Trophoblast cell (in vitro differentiated cells and primary cell): Measurements from ENCODE around the gene WDR27.

Experiments
- DNase-seq, 2 donors: peaks; one replicate each; pipeline ENCODE4 v3.0.0-alpha.2; 2016
- H2AFZ ChIP-seq: 2 replicates; pipeline ENCODE4 v1.6.1; 2013; ENCODE audit warnings: low read length, moderate library complexity, mild to moderate bottlenecking; ENCODE audit not compliant: insufficient read depth, poor library complexity
- H2AK5ac ChIP-seq: 2 replicates; pipeline ENCODE4 v1.6.1; 2013; ENCODE audit warnings: mild to moderate bottlenecking, low read length
- H2BK120ac ChIP-seq: 2 replicates; pipeline ENCODE4 v1.6.1; 2013; ENCODE audit warnings: low read length, mild to moderate bottlenecking, moderate library complexity; ENCODE audit not compliant: insufficient read depth, poor library complexity
- H2BK12ac ChIP-seq: 2 replicates; pipeline ENCODE4 v1.6.1; 2013; ENCODE audit warnings: mild to moderate bottlenecking, low read length, moderate library complexity
- H2BK5ac ChIP-seq: 2 replicates; pipeline ENCODE4 v1.6.1; 2013; ENCODE audit warnings: low read length, low read depth, moderate library complexity, mild to moderate bottlenecking; ENCODE audit not compliant: poor library complexity
- H3K14ac ChIP-seq: 2 replicates; pipeline ENCODE4 v1.6.1; 2013; ENCODE audit warnings: mild to moderate bottlenecking, low read length
- H3K18ac ChIP-seq: 2 replicates; pipeline ENCODE4 v1.6.1; 2013; ENCODE audit warnings: mild to moderate bottlenecking, low read length
- H3K23ac ChIP-seq: 2 replicates; pipeline ENCODE4 v1.6.1; 2013; ENCODE audit warnings: low read length
- H3K27ac ChIP-seq: 2 replicates; pipeline ENCODE4 v1.5.1; 2013; ENCODE audit warnings: low read depth, mild to moderate bottlenecking, inconsistent platforms, low read length, moderate library complexity
- H3K27me3 ChIP-seq: 2 replicates; pipeline ENCODE4 v1.6.1; 2013; ENCODE audit warnings: inconsistent platforms, mild to moderate bottlenecking, low read length, moderate library complexity; ENCODE audit not compliant: insufficient read depth
- H3K36me3 ChIP-seq, 2 experiments: 1 replicate in 1 of 2; 2 replicates in 1 of 2; pipeline ENCODE4 v1.6.1; 2013; ENCODE audit warnings: low read length in 2 of 2, mild to moderate bottlenecking in 2 of 2, moderate library complexity in 1 of 2; ENCODE audit not compliant: insufficient read depth in 2 of 2, control insufficient read depth in 1 of 2
- H3K4ac ChIP-seq: 2 replicates; pipeline ENCODE4 v1.6.1; 2013; ENCODE audit warnings: low read depth, mild to moderate bottlenecking, low read length, moderate library complexity
- H3K4me1 ChIP-seq, 2 experiments: 1 replicate in 1 of 2; 2 replicates in 1 of 2; pipeline ENCODE4 v1.6.1; 2013; ENCODE audit warnings: low read length in 2 of 2, mild to moderate bottlenecking in 2 of 2, moderate library complexity in 1 of 2; ENCODE audit not compliant: insufficient read depth in 2 of 2, control insufficient read depth in 1 of 2
- H3K4me2 ChIP-seq: 2 replicates; pipeline ENCODE4 v1.6.1; 2013; ENCODE audit warnings: inconsistent platforms, mild to moderate bottlenecking, low read length, moderate library complexity
- H3K4me3 ChIP-seq: 2 replicates; pipeline ENCODE4 v1.5.1; 2013; ENCODE audit warnings: mild to moderate bottlenecking, low read depth, low read length, inconsistent platforms
- H3K79me1 ChIP-seq: one replicate; pipeline ENCODE4 v1.6.1; 2013; ENCODE audit warnings: low read length
- H3K79me2 ChIP-seq: 2 replicates; pipeline ENCODE4 v1.6.1; 2013; ENCODE audit warnings: low read length, mild to moderate bottlenecking; ENCODE audit not compliant: control insufficient read depth, insufficient read depth, poor library complexity
- H3K9ac ChIP-seq: 2 replicates; pipeline ENCODE4 v1.6.1; 2013; ENCODE audit warnings: mild to moderate bottlenecking, low read length
- H3K9me3 ChIP-seq: 2 replicates; pipeline ENCODE4 v1.6.1; 2013; ENCODE audit warnings: low read depth, mild to moderate bottlenecking, control low read depth, inconsistent platforms, low read length; ENCODE audit not compliant: insufficient read depth
- H4K12ac ChIP-seq: 2 replicates; pipeline ENCODE4 v1.6.1; 2013; ENCODE audit warnings: low read depth, mild to moderate bottlenecking, low read length, moderate library complexity
- H4K8ac ChIP-seq: 2 replicates; pipeline ENCODE4 v1.6.1; 2013; ENCODE audit warnings: low read depth, mild to moderate bottlenecking, low read length, moderate library complexity
- H4K91ac ChIP-seq: one replicate; pipeline ENCODE4 v1.6.1; 2013; ENCODE audit warnings: low read depth, mild to moderate bottlenecking, low read length, moderate library complexity
- WGBS: extraction: QIAGEN DNeasy Blood & Tissue Kit; methylation state at CpG from one replicate; pipeline ENCODE4 v1.1.7; 2013; ENCODE audit warnings: missing lambda C conversion rate; ENCODE audit not compliant: insufficient read length, insufficient coverage; ENCODE audit errors: extremely low coverage; 5-methylcytosine and 5-hydroxymethylcytosine counted together

The WDR27 gene

DNA sequence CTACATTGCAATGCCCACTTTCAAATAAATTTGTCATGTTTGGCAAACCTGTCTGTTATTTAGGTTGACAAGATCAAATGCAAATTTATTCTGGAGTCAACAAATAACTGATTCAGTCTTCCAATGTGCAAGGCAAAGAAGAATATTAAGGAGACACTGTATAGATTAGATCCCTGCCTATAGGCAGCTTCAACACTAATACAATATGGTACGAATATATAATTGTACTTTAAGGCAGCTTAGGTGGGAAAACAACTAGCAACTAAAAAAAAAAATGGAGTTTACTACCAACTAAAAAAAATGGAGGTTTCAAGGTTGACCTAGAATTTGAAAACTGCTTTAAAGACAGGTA is 24.2 kb upstream of the WDR27 start:
- DNase-seq, result no peak
- Histone ChIP-seq H4K8ac (no peak overlapping the region), H3K4ac (no peak overlapping the region), H2BK5ac (no peak overlapping the region), H3K4me1 (peaks cover 0 to 5% of the 10 kb centered on the region in 2 experiments), H3K79me2 (peaks cover 9% of the 10 kb centered on the region), H4K91ac (no peak overlapping the region), H3K9ac (no peak overlapping the region), H4K12ac (no peak overlapping the region), H3K27ac (no peak overlapping the region), H3K36me3 (no peaks in the 10 kb centered on the region), H3K23ac (no peak overlapping the region), H3K4me3 (no peak overlapping the region), H3K79me1 (peaks cover 11% of the 10 kb centered on the region), H3K4me2 (no peak overlapping the region), H2BK120ac (no peak overlapping the region), H3K18ac (no peak overlapping the region), H3K9me3 (no peaks in the 10 kb centered on the region), H3K27me3 (no peaks in the 10 kb centered on the region), H3K14ac (no peak overlapping the region), H2AK5ac (no peak overlapping the region), H2AFZ (no peak overlapping the region), H2BK12ac (no peak overlapping the region)
- no CpG with 5 or more reads among the region's 1 CpG for WGBS

DNA sequence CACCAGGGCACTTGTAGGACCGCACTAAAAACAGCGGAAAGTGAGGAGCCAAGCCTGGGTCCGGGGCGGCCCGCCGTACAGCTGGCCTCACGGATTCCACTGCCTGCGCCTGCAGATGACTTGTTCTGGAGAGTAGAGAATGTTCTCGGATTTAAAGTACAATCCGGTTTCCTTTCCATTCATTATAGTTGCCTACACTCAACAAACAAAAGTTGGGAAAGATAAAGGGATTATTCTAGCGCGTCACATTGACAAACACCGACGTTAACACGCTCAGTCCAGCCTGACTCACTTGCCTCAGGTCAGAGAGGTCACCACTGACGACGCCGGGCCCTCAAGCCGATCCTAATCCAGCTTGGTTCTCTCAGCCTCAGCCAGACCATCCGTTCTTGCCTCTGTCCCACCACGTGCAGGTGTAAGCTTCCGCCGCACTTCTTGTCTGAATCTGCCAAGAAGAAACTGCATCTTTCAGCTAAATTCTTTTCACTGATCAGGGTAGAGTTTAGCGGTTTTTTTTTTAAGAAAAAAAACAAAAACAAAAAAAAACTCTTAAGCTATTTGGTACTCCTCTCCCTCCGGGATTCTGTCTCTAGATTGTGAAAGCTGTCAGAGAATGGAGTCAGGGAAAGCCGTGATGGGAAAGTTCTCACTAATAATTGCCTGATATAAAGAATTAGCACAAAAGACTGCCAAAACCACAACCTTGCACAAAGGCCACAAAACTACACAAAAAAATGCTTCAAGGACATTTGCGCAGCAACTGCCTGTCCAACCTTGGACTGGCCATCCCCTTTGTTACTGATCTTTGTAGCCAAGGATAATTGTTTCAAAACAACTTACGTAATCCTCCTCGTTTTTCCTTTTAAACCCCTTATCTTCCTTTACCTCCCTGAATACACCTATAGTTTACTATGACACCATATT is 23.6 kb upstream of the WDR27 start:
- Histone ChIP-seq H3K9me3 (no peaks in the 10 kb centered on the region), H3K23ac (no peak overlapping the region), H3K14ac (peak overlapping the region; percentile 62), H3K79me2 (peaks cover 9% of the 10 kb centered on the region), H4K12ac (peak overlapping the region; percentile 57), H2AK5ac (no peak overlapping the region), H3K4me1 (peaks cover 0 to 5% of the 10 kb centered on the region in 2 experiments), H2BK12ac (no peak overlapping the region), H3K4ac (peak overlapping the region; percentile 19), H3K4me3 (peak overlapping the region; percentile 71), H3K9ac (peak overlapping the region; percentile 6), H2BK120ac (peak overlapping the region; percentile 80), H3K27me3 (no peaks in the 10 kb centered on the region), H4K91ac (peak overlapping the region; percentile 82), H4K8ac (peak overlapping the region; percentile 72), H2AFZ (peak overlapping the region; percentile 90), H3K4me2 (peak overlapping the region; percentile 92), H3K79me1 (peaks cover 11% of the 10 kb centered on the region), H3K18ac (peak overlapping the region; percentile 78), H3K36me3 (no peaks in the 10 kb centered on the region), H3K27ac (peak overlapping the region; percentile 79), H2BK5ac (peak overlapping the region; percentile 50)
- peak; percentile 82 to 85 for DNase-seq
- WGBS, result 100% methylated on average over 2 of the region's 29 CpGs

- peak within 1 kb of the TSS; percentile 97 for H2BK5ac ChIP-seq
- DNase-seq, result peak; percentile 7 to 41
- peak within 1 kb of the TSS; percentile 10 for H2BK12ac ChIP-seq
- H3K9me3 ChIP-seq, result no peaks in the 10 kb centered on the region
- no CpG with 5 or more reads among the region's 89 CpGs for WGBS
- no peaks in the 10 kb centered on the region for H3K27me3 ChIP-seq
- peak within 1 kb of the TSS; percentile 98 for H4K91ac ChIP-seq
- H3K18ac ChIP-seq, result peak within 1 kb of the TSS; percentile 95
- peak within 1 kb of the TSS; percentile 92 for H3K4me2 ChIP-seq
- peak within 1 kb of the TSS; percentile 99 for H4K8ac ChIP-seq
- peak within 1 kb of the TSS; percentile 100 for H3K14ac ChIP-seq
- no peaks in the 10 kb centered on the region for H3K36me3 ChIP-seq
- peak within 1 kb of the TSS; percentile 99 for H4K12ac ChIP-seq
- H3K9ac ChIP-seq, result peak within 1 kb of the TSS; percentile 45
- peak within 1 kb of the TSS; percentile 28 for H2AK5ac ChIP-seq
- peak within 1 kb of the TSS; percentile 90 for H3K4ac ChIP-seq
- H2AFZ ChIP-seq, result peak within 1 kb of the TSS; percentile 100
- peak within 1 kb of the TSS; percentile 94 for H3K27ac ChIP-seq
- H3K4me1 ChIP-seq, result peaks cover 0 to 5% of the 10 kb centered on the region in 2 experiments
- peak within 1 kb of the TSS; percentile 94 for H3K4me3 ChIP-seq
- H3K23ac ChIP-seq, result no peak within 1 kb of the TSS
- H3K79me1 ChIP-seq, result peaks cover 11% of the 10 kb centered on the region
- peak within 1 kb of the TSS; percentile 99 for H2BK120ac ChIP-seq
- H3K79me2 ChIP-seq, result peaks cover 9% of the 10 kb centered on the region
Observed at GRCh38 chr6:169724494-169725124, 22.8 kb upstream of the WDR27 start, which contains the start of gene PHF10. Gene PHF10 (minus strand): TSS chr6:169724500. CDS start chr6:169723931, 569 bp downstream.

DNA sequence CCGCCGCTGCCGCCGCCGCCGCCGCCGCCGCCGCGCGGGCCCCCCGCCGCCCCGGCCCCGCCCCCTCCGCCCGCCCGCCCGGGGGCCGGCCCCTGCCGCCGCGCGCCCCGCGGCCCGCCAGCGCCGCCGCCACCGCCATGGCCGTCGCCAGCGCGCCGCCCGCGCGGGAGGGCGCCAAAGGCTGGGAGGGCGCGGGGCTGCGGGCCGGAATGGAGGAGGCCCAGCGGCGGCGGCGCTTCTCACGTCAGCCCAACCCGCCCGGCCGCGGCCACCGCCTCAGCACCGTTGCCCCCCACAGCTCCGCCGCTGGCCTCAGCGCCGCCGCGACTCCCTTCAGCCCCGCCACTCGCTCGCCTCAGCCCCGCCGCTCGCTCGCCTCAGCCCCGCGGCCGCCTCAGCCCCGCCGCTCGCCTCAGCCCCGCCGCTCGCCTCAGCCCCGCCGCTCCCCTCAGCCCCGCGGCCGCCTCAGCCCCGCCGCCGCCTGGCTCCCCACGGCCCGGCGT is 22.2 kb upstream of the WDR27 start:
- peak overlapping the region; percentile 100 for H2AFZ ChIP-seq
- WGBS, result no CpG with 5 or more reads among the region's 89 CpGs
- H2BK120ac ChIP-seq, result peak overlapping the region; percentile 99
- no peak overlapping the region for H3K23ac ChIP-seq
- H4K91ac ChIP-seq, result peak overlapping the region; percentile 98
- H2BK12ac ChIP-seq, result no peak overlapping the region
- peak overlapping the region; percentile 97 for H2BK5ac ChIP-seq
- peak overlapping the region; percentile 90 for H3K4ac ChIP-seq
- H3K9me3 ChIP-seq, result no peaks in the 10 kb centered on the region
- H3K4me1 ChIP-seq, result peaks cover 0 to 5% of the 10 kb centered on the region in 2 experiments
- H3K27me3 ChIP-seq, result no peaks in the 10 kb centered on the region
- peak overlapping the region; percentile 47 for H3K4me2 ChIP-seq
- peak overlapping the region; percentile 28 for H2AK5ac ChIP-seq
- H3K27ac ChIP-seq, result peak overlapping the region; percentile 94
- peaks cover 9% of the 10 kb centered on the region for H3K79me2 ChIP-seq
- peak overlapping the region; percentile 99 for H4K8ac ChIP-seq
- H3K79me1 ChIP-seq, result peaks cover 11% of the 10 kb centered on the region
- H3K4me3 ChIP-seq, result peak overlapping the region; percentile 93
- peak overlapping the region; percentile 45 for H3K9ac ChIP-seq
- peak overlapping the region; percentile 100 for H3K14ac ChIP-seq
- DNase-seq, result peak in 1 of 2 donors; percentile 54
- H3K36me3 ChIP-seq, result no peaks in the 10 kb centered on the region
- peak overlapping the region; percentile 95 for H3K18ac ChIP-seq
- H4K12ac ChIP-seq, result peak overlapping the region; percentile 99
